H9 (cell line): ENCODE data around the gene ARHGAP1. TPM values are rescaled to one million over a fixed set of nuclear protein-coding genes. Genes with fewer than 3 reads are reported as not detected.

Experiments
- DNase-seq: peaks from one replicate; pipeline ENCODE4 v3.0.0-alpha.2; 2017
- H2AFZ ChIP-seq: one replicate; pipeline ENCODE4 v1.6.1; 2013; ENCODE audit warnings: mild to moderate bottlenecking, low read length, control low read depth, moderate library complexity
- H2AK5ac ChIP-seq: 2 replicates; pipeline ENCODE4 v1.6.1; 2013; ENCODE audit warnings: low read length, control low read depth, mixed read lengths; ENCODE audit not compliant: insufficient read length
- H2BK120ac ChIP-seq: one replicate; pipeline ENCODE4 v1.6.1; 2013; ENCODE audit warnings: low read depth, mild to moderate bottlenecking, low read length, control low read depth, inconsistent platforms; ENCODE audit not compliant: poor library complexity, severe bottlenecking
- H2BK12ac ChIP-seq: 2 replicates; pipeline ENCODE4 v1.6.1; 2013; ENCODE audit warnings: low read length, control low read depth, mixed read lengths, low read depth; ENCODE audit not compliant: insufficient read length
- H2BK15ac ChIP-seq: 2 replicates; pipeline ENCODE4 v1.6.1; 2013; ENCODE audit warnings: low read depth, low read length, control low read depth
- H2BK20ac ChIP-seq: one replicate; pipeline ENCODE4 v1.6.1; 2013; ENCODE audit warnings: low read depth, mild to moderate bottlenecking, low read length, control low read depth, inconsistent platforms; ENCODE audit not compliant: poor library complexity, severe bottlenecking
- H2BK5ac ChIP-seq: 2 replicates; pipeline ENCODE4 v1.6.1; 2013; ENCODE audit warnings: low read length, control low read depth, mixed read lengths; ENCODE audit not compliant: insufficient read length
- H3K14ac ChIP-seq: 2 replicates; pipeline ENCODE4 v1.6.1; 2013; ENCODE audit warnings: low read length, control low read depth; ENCODE audit not compliant: insufficient read depth
- H3K18ac ChIP-seq: 2 replicates; pipeline ENCODE4 v1.6.1; 2013; ENCODE audit warnings: low read depth, mild to moderate bottlenecking, mixed read lengths, low read length, control low read depth; ENCODE audit not compliant: insufficient read length
- H3K23ac ChIP-seq: 2 replicates; pipeline ENCODE4 v1.6.1; 2013; ENCODE audit warnings: low read length, control low read depth, mixed read lengths, low read depth; ENCODE audit not compliant: insufficient read length
- H3K23me2 ChIP-seq: 2 replicates; pipeline ENCODE4 v1.6.1; 2013; ENCODE audit warnings: low read depth, mild to moderate bottlenecking, mixed read lengths, low read length, control low read depth; ENCODE audit not compliant: insufficient read length, poor library complexity, severe bottlenecking
- H3K27ac ChIP-seq: 2 replicates; pipeline ENCODE4 v1.5.1; 2013; ENCODE audit warnings: low read length, control low read depth, mixed read lengths, low read depth; ENCODE audit not compliant: insufficient read length
- H3K27me3 ChIP-seq: 2 replicates; pipeline ENCODE4 v1.6.1; 2013; ENCODE audit warnings: low read length, control low read depth, inconsistent platforms; ENCODE audit not compliant: insufficient read depth
- H3K4ac ChIP-seq: 2 replicates; pipeline ENCODE4 v1.6.1; 2013; ENCODE audit warnings: low read depth, mild to moderate bottlenecking, control low read depth, inconsistent platforms, low read length, moderate library complexity
- H3K4me1 ChIP-seq: 2 replicates; pipeline ENCODE4 v1.6.1; 2013; ENCODE audit warnings: low read length, control low read depth, inconsistent platforms; ENCODE audit not compliant: insufficient read depth
- H3K4me2 ChIP-seq: 2 replicates; pipeline ENCODE4 v1.6.1; 2013; ENCODE audit warnings: low read length, control low read depth, mixed read lengths; ENCODE audit not compliant: insufficient read length, insufficient read depth
- H3K56ac ChIP-seq: 2 replicates; pipeline ENCODE4 v1.6.1; 2013; ENCODE audit warnings: low read depth, mild to moderate bottlenecking, mixed read lengths, low read length, control low read depth; ENCODE audit not compliant: insufficient read length
- H3K79me1 ChIP-seq: 2 replicates; pipeline ENCODE4 v1.6.1; 2013; ENCODE audit warnings: low read depth, mild to moderate bottlenecking, moderate library complexity, low read length, control low read depth, inconsistent platforms; ENCODE audit not compliant: insufficient read depth, poor library complexity, severe bottlenecking
- H3K79me2 ChIP-seq: 2 replicates; pipeline ENCODE4 v1.6.1; 2013; ENCODE audit warnings: low read length, control low read depth, inconsistent platforms; ENCODE audit not compliant: insufficient read depth
- H3K9ac ChIP-seq: 2 replicates; pipeline ENCODE4 v1.6.1; 2013; ENCODE audit warnings: low read length, control low read depth, mixed read lengths; ENCODE audit not compliant: insufficient read length; ENCODE audit errors: extremely low read depth
- H3K9me3 ChIP-seq: one replicate; pipeline ENCODE4 v1.6.1; 2013; ENCODE audit warnings: low read depth, low read length, inconsistent platforms; ENCODE audit not compliant: control insufficient read depth
- H3T11ph ChIP-seq: one replicate; pipeline ENCODE4 v1.6.1; 2013; ENCODE audit warnings: mild to moderate bottlenecking, low read length, control low read depth, inconsistent platforms
- H4K20me1 ChIP-seq: one replicate; pipeline ENCODE4 v1.6.1; 2013; ENCODE audit not compliant: control insufficient read depth, insufficient read length, insufficient read depth
- H4K5ac ChIP-seq: 2 replicates; pipeline ENCODE4 v1.6.1; 2013; ENCODE audit warnings: low read depth, mild to moderate bottlenecking, mixed read lengths, low read length, control low read depth; ENCODE audit not compliant: insufficient read length
- H4K8ac ChIP-seq: replicated peaks from 2 replicates; pipeline ENCODE4 v1.6.1; 2013; ENCODE audit warnings: low read length, control low read depth, mixed read lengths, low read depth; ENCODE audit not compliant: insufficient read length
- H4K91ac ChIP-seq: 2 replicates; pipeline ENCODE4 v1.6.1; 2013; ENCODE audit warnings: low read depth, mild to moderate bottlenecking, moderate library complexity, mixed read lengths, low read length, control low read depth; ENCODE audit not compliant: insufficient read length
- H3K27ac Mint-ChIP-seq, 3 experiments: 2 replicates in 2 of 3; 3 replicates in 1 of 3; pipeline ENCODE4 v1.8.0; 2020 to 2021; ENCODE audit warnings: mixed read lengths in 3 of 3, mild to moderate bottlenecking in 1 of 3, moderate library complexity in 1 of 3
- H3K27me3 Mint-ChIP-seq: 2 replicates; pipeline ENCODE4 v1.8.0; 2021; ENCODE audit warnings: low read depth, mild to moderate bottlenecking, moderate library complexity, mixed read lengths
- H3K36me3 Mint-ChIP-seq, 3 experiments: 2 replicates in 2 of 3; 3 replicates in 1 of 3; pipeline ENCODE4 v1.8.0; 2020 to 2021; ENCODE audit warnings: low read depth in 3 of 3, mixed read lengths in 3 of 3; ENCODE audit not compliant: insufficient read depth in 1 of 3
- H3K4me1 Mint-ChIP-seq, 2 experiments: 2 replicates each; pipeline ENCODE4 v1.8.0; 2020; ENCODE audit warnings: mixed read lengths in 2 of 2
- H3K4me3 Mint-ChIP-seq, 2 experiments: 2 replicates in 1 of 2; 3 replicates in 1 of 2; pipeline ENCODE4 v1.8.0; 2020 to 2021; ENCODE audit warnings: mild to moderate bottlenecking in 2 of 2, mixed read lengths in 2 of 2, moderate library complexity in 1 of 2
- H3K9me3 Mint-ChIP-seq, 2 experiments: 2 replicates in 1 of 2; 3 replicates in 1 of 2; pipeline ENCODE4 v1.8.0; 2020; ENCODE audit warnings: mild to moderate bottlenecking in 2 of 2, mixed read lengths in 2 of 2, moderate library complexity in 1 of 2
- WGBS: extraction: QIAGEN DNeasy Blood & Tissue Kit; methylation state at CpG from one replicate; pipeline ENCODE4 v1.1.7; 2013; ENCODE audit warnings: missing lambda C conversion rate, low lambda C conversion rate, mixed read lengths; ENCODE audit not compliant: insufficient read length; ENCODE audit errors: extremely low coverage; 5-methylcytosine and 5-hydroxymethylcytosine counted together
- total RNA-seq: library from RNA; stranded (reverse); gene quantifications from 2 replicates; pipeline ENCODE4 v1.2.1, GENCODE V29; 2021
- TF ChIP-seq, protein P1 (sequence below): fragments of 200-600 bp; sonication (generic); conservative IDR thresholded peaks from 3 replicates; pipeline ENCODE4 v1.8.0; 2021; ENCODE audit warnings: antibody characterized with exemption, mild to moderate bottlenecking

The ARHGAP1 gene
- total RNA-seq, 1 experiment from 2014 or later: 45.3 TPM

DNA sequence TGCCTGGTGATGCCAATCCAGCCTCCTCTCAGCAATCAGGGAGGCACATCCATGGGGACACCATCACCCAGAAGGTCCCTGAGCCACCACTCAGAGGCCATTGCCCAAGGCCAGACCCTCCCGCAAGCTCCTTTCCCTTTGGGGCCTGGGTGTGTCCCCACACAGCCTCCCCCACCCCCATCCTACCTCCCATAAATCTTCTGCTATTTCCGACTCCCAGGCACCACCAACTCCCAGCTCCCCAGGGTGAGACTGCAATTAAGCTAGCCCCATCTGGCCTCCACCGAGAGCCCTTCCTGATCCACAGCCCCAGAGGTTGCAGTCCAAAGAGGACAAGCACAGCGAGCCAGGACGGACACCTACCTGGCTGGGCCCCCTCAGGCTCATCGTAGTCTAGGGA lies 6.3 kb downstream of the ARHGAP1 start:
- Histone ChIP-seq H4K91ac (no peak overlapping the region), H4K5ac (no peak overlapping the region), H3K4me2 (no peak overlapping the region), H2BK5ac (no peak overlapping the region), H2BK120ac (no peak overlapping the region), H3K27ac (no peak overlapping the region), H2BK12ac (no peak overlapping the region), H3K9ac (no peak overlapping the region), H3K23ac (no peak overlapping the region), H2AK5ac (no peak overlapping the region), H3K79me2 (no peaks in the 10 kb centered on the region), H3K4ac (no peak overlapping the region), H3K4me1 (no peaks in the 10 kb centered on the region), H4K8ac (no peak overlapping the region), H3T11ph (no peak overlapping the region), H3K27me3 (no peaks in the 10 kb centered on the region; the same call in 1 of the 2 replicates), H2AFZ (no peak overlapping the region), H3K56ac (no peak overlapping the region), H3K9me3 (no peaks in the 10 kb centered on the region), H3K14ac (no peak overlapping the region), H2BK15ac (no peak overlapping the region), H3K23me2 (no peaks in the 10 kb centered on the region), H3K18ac (no peak overlapping the region), H2BK20ac (no peak overlapping the region), H4K20me1 (no peaks in the 10 kb centered on the region), H3K79me1 (no peaks in the 10 kb centered on the region)
- Mint-ChIP-seq H3K4me1 (peaks cover 9 to 10% of the 10 kb centered on the region in 2 experiments; a peak in 3 of 4 replicates), H3K9me3 (no peaks in the 10 kb centered on the region), H3K36me3 (peaks cover 2 to 13% (median 13%) of the 10 kb centered on the region in 3 experiments; a peak in 6 of 7 replicates), H3K27me3 (no peaks in the 10 kb centered on the region), H3K4me3 (no peak overlapping the region), H3K27ac (no peak overlapping the region; a peak in 1 of 7 replicates)
- no peak for DNase-seq
- TF ChIP-seq, protein P1, sequence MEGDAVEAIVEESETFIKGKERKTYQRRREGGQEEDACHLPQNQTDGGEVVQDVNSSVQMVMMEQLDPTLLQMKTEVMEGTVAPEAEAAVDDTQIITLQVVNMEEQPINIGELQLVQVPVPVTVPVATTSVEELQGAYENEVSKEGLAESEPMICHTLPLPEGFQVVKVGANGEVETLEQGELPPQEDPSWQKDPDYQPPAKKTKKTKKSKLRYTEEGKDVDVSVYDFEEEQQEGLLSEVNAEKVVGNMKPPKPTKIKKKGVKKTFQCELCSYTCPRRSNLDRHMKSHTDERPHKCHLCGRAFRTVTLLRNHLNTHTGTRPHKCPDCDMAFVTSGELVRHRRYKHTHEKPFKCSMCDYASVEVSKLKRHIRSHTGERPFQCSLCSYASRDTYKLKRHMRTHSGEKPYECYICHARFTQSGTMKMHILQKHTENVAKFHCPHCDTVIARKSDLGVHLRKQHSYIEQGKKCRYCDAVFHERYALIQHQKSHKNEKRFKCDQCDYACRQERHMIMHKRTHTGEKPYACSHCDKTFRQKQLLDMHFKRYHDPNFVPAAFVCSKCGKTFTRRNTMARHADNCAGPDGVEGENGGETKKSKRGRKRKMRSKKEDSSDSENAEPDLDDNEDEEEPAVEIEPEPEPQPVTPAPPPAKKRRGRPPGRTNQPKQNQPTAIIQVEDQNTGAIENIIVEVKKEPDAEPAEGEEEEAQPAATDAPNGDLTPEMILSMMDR: no peak
- no CpG with 5 or more reads among the region's 6 CpGs for WGBS
